Stimulated activated CD8-positive, alpha-beta memory T cell treated with anti-CD3 and anti-CD28 coated beads, Interleukin-7, amount 100 ng/mL, for 1 hour (primary cell): ENCODE results near the gene USP9X.
"Not testable (repeated sequence)": the region's sequence is repeated elsewhere in the genome, so short reads cannot be mapped to it uniquely, and the experiment has no call there.

ENCODE experiments used
- DNase-seq, 2 donors: peaks; one replicate each; pipeline ENCODE4 v3.0.0-alpha.2; 2020; ENCODE audit warnings: low read depth in 2 of 2

USP9X gene

GRCh38 chrX:41085512-41085877 lies 250 bp downstream of the USP9X start:
- peak; percentile 17 to 33 for DNase-seq

- peak; percentile 6 to 11 for DNase-seq
Measured at GRCh38 chrX:41085878-41086626, 807 bp downstream of the USP9X start.

DNA sequence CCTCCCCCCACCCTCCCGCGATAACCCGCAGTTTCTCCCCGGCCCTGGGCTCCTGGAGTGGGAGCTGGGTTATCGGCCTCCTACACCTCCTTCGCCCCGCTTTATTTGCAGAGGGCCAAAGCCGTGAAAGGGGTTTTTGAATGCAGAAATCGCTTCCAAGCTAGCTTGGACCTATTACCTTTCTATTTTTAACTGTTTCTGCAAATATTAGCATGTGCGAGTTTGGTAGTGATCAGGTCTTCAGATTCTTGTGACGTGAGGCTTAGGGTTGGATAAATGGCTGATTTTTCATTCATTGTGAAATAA lies 1.3 kb downstream of the USP9X start:
- DNase-seq, result no peak

GRCh38 chrX:41087201-41087600 lies 2.0 kb downstream of the USP9X start:
- DNase-seq, result no peak

DNA sequence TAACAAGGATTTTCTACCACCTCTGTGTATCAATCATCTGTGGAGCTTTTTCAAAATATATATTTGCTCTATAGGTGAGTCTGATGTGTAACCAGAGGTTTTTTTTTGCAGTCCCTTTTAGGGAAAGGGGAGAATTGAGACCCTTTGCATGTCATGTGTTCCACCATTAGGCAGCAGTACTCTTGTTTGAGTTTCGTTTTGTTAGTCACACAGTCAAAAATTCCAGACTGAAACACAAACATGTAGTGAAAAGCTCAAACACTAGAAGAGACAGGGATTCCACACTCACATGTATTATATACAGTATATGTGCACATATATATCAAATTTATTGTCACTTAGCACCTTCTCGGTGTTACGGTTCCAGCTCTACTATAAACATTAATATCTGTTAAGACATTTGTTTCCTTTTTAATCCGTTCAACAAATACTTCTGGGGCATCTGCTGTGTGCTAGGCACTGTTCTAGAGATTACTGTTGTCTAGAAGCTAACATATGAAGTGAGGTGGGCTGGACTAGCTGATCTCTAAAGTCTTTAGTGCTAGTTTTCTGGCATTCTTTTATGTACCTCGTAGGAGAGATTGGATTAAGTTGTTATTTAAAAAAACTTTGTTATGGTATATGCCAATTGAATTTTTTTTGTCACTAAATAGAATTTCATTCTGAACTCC lies 5.5 kb downstream of the USP9X start:
- no peak for DNase-seq

- no peak for DNase-seq
Measured at GRCh38 chrX:41092776-41093175, 7.5 kb downstream of the USP9X start.

DNA sequence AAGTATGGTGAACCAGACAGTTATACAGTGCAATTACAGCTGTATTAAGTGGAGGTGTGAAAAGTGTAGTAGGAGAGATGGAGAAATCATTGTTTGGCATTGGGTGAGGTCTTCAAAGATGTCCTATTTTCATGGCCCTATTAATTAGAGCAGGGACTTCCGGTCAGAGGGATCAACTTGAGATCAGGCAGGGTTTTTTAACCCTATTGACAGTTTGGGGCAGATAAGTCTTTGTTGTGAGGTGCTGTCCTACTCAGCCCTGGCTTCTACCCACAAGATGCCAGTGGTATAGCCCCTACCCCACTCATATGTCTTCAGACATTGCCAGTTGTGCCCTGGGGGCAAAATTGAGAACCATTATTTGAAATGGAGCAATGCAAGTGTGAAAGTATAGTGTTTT lies 9.9 kb downstream of the USP9X start:
- no peak for DNase-seq

GRCh38 chrX:41095908-41096307 lies 10.7 kb downstream of the USP9X start:
- no peak for DNase-seq

GRCh38 chrX:41096339-41096955 lies 11.2 kb downstream of the USP9X start:
- DNase-seq, result no peak

DNA sequence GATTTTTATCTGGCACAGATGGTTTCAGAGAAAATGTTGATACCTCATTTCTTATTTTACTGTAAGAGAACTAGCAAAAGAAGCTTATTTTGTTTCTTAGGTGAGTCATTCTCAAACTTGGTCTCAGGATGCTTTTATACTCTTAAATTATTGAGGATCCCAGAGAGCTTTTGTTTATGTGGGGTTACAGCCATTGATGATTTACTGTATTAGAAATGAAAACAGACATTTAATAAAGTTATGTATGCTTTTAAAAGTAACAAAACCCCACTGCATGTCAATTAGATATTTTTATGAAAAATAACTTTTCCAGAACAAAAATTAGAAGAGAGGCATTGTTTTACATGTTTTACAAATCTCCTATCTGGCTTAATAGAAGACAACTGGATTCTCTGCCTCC lies 12.1 kb downstream of the USP9X start:
- no peak for DNase-seq

- DNase-seq, result no peak
Measured at GRCh38 chrX:41100200-41100599, 15.0 kb downstream of the USP9X start.

DNA sequence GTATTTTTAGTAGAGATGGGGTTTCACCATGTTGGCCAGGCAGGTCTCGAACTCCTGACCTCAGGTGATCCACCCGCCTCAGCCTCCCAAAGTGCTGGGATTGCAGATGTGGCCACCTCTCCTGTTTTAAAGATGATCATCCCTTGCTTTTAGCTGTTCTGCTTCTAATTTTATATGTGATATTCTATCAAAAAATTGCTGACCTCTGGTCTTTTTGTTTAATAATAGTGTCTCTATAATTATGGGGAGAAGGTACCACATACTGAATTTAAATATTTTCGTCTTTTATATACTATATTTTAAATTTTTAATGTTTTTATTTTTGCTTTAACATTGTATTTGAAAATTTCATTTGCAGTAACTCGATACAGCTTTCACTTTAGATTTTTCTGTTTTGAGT lies 15.6 kb downstream of the USP9X start:
- no peak for DNase-seq

DNA sequence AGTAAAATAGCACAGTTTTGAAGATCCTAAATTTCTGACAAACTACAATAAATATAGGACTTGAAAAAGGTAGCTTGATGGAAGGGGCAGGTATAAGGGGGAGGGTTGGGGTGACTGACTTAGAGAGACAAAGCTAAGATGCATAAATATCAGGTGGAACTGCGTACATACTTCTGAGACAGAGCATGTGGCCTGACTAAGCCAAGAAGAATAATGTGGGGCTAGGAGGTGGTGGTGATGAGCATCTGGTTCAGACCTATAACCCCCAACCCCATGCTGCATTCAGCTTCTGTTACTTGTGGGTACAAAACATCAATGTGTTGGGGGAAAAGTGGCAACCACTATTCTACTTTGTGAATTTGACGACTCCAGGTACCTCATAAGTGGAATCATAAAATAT lies 19.8 kb downstream of the USP9X start:
- no peak for DNase-seq

DNA sequence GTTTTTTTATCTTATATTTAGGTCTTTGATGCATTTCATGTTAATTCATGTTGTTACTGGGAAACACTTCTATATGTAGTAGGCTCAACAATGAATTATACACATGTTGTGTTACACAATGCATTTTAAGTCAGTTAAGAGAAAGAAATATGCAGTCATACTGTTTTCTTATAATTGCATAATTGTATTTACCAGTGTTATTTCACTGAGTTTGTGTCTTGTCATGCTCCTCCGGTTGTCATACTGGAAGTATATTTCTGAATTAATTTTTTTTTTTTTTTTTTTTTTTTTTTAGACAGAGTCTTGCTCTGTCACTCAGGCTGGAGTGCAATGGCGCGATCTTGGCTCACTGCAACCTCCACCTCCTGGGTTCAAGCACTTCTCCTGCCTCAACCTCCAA lies 21.0 kb downstream of the USP9X start:
- DNase-seq, result not testable (repeated sequence)

DNA sequence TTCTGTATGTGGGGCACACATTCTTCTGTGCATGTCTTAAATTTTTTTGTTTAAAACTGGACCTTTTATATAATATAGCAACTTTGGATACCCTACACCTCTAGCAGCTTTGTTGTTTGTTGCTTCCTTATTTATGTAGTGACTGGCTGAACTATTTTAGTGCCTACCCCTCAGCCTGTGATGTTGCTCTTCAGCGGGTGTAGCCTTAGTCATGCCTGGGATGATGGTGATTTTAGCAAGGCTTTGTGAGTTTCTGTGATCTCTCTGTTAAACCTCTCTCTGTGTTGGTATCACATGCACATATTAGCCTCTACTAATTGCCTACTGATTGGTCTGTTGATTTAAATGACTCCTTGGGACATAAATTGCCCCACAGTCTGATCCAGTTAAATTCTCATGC lies 22.8 kb downstream of the USP9X start:
- no peak for DNase-seq

DNA sequence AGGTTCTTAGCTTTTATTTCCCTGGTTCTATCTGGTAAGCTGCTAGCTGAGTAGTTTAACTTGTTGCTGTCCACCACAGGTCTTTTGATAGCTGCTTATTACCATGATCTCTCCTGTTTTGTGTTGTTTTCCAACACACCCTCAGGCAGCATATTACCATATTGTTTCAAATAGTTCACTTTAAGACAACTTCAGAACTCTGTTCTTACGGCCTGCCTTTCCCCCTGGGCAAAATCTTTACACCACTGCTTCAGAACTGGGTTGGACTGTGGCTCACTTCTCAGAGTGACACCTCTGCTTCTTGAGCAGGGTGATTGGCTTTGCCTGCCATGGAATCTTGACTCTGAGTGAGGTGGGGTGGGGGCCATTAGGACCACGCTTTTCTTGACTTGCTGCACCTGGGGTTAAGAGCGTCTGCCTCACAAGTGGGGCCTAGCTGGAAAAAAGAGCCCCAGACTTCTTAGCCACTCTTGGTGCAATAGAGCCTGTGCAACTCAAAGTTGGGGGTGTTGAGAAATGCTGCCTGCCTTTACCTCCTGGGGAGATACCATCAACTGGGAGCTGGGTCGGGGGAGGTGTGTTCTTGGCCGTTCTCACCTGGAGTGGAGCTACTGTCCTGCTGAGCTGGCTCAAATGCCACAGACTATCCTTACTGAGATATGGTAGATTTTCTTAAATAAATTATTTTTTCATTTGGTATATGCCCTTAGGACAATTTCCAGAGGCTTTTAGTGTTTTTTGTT lies 23.4 kb downstream of the USP9X start:
- DNase-seq, result no peak

DNA sequence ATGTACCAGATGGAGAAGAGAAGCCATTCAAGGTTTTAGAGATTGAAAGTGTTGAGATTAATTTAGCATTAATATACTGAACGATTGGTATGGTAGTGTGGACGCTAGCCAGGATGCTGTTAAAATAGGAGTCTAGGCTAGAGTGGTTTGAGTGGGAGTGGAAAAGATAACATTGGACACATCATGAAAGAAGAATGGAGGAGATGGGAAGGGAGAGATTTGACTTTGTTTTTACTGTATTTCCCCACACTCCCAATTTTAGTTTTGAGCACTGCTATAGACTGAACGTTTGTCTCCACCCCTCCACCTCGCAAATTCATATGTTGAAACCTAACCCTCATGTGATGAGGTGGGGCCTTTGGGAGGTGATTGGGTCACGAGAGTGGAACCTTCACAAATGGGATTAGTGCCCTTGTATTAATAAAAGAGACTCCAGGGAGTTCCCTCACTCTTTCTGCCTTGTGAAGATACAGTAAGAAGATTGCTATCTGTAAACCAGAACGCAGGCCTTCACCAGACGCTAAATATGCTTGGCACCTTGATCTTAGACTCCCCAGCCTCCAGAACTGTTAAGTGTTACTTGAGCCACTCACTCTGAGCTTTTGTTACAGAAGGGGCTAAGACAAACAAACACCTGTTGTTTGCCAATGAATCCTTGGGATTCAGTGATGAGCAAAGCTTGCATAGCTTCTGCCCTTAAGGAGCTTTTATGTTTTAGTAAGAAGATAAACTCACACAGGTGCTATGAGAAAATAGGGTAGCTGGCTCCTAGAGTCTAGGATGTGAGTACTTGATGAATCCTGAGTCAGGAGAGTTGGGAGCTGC lies 25.8 kb downstream of the USP9X start:
- DNase-seq, result no peak

GRCh38 chrX:41115104-41115425 lies 29.8 kb downstream of the USP9X start:
- not testable (repeated sequence) for DNase-seq

GRCh38 chrX:41116948-41117347 lies 31.7 kb downstream of the USP9X start:
- no peak for DNase-seq

- DNase-seq, result no peak
Measured at GRCh38 chrX:41118156-41118555, 32.9 kb downstream of the USP9X start.

DNA sequence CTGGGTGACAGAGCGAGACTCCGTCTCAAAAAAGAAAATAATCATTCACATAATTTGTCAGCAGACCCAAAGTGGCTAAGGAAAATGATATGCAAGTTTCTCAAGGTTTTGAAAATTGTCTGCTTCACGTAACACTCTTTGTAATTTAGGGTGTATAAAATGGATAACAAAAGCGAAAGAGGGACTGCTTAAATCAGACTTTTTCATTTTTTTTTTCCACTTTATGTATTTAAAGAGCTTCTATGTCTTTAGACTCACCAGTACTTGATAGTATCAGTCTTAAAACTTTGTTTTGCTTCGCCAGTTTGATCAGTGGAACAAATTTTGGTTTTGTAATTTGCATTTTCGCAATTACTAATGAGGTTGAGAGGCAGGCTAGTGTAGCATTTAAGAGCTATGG lies 34.6 kb downstream of the USP9X start:
- no peak for DNase-seq

GRCh38 chrX:41121766-41122165 lies 36.5 kb downstream of the USP9X start:
- DNase-seq, result no peak
